ENCODE results near the gene CCR3. TPM values are rescaled to one million over a fixed set of nuclear protein-coding genes. Genes with fewer than 3 reads are reported as not detected.

The CCR3 gene
- total RNA-seq, 1 experiment from 2014 or later = 0.22 TPM

DNA sequence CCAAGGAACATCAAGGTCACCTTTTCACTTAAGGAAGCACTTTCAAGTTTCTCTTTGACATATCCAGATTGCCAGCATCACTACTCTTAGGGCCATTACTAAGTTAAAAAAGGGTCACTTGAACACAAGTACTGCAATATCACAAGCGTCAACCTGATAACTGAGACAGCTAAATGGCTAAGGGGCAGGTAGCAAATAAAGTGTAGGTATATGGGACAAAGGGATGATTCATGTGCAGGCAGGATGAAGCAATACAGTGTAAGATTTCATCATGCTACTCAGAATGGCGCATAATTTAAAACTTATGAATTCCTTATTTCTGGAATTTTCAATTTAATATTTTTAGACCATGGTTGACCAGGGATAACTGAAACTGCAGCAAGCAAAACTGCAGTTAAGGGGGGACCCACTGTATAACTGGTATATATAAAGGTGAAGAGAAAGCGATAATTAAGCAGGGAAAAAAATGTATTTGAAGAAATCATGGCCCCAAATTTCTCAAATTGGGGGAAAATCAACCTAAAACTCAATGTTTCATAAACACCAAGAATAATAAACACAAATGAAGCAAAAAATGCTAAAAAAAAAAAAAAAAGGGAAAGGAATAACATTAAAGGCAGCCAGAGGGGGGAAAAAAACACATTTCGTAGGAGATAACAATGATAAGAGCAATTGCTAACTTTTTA, 47.2 kb upstream of the CCR3 start:
- no peak overlapping the region for H2AFZ ChIP-seq (ENCODE audit: low read length)
- H3F3A ChIP-seq (ENCODE audit: low read length, unreplicated experiment) = no peaks in the 10 kb centered on the region
- H3K9me2 ChIP-seq (replicated peaks; ENCODE audit: low read length) = no peaks in the 10 kb centered on the region
- H3K9me3 ChIP-seq (ENCODE audit: low read length) = no peaks in the 10 kb centered on the region
- H4K20me1 ChIP-seq (ENCODE audit: low read length) = no peaks in the 10 kb centered on the region
- H3K4me3 ChIP-seq (ENCODE audit: low read length) = no peak overlapping the region
- no peak overlapping the region for H3K4me2 ChIP-seq (ENCODE audit: low read length)
- intact Hi-C loops (cut with micrococcal nuclease) = no loop called here
- H3K27me3 ChIP-seq (ENCODE audit: low read length) = no peaks in the 10 kb centered on the region
- H3K36me3 ChIP-seq (ENCODE audit: low read depth, low read length) = no peaks in the 10 kb centered on the region
- no TSS peak for BruUV-seq (replicated peaks)
- no peaks in the 10 kb centered on the region for H3K4me1 ChIP-seq (ENCODE audit: insufficient read depth, low read length)
- H3K79me2 ChIP-seq (ENCODE audit: low read length) = no peaks in the 10 kb centered on the region
- no peak for ATAC-seq
- POLR2A ChIA-PET (ENCODE audit: unreplicated experiment) = no interaction called here
- DNase-seq = peak; percentile 42
- TF ChIP-seq EZH2phosphoT487 (IDR thresholded peaks at IDR 0.05; ENCODE audit: borderline replicate concordance, low read length) (no peak), EZH2 (IDR thresholded peaks at IDR 0.05; ENCODE audit: low read length, unreplicated experiment) (no peak), CTCF (conservative IDR thresholded peaks at IDR 0.05; ENCODE audit: low read depth, low read length) (no peak)
- H3K9ac ChIP-seq (ENCODE audit: low read length) = no peak overlapping the region
- H3K27ac ChIP-seq (ENCODE audit: low read length) = no peak overlapping the region
- CTCF ChIA-PET = no interaction called here

GRCh38 chr3:46196261-46196957, 45.9 kb upstream of the CCR3 start:
- ATAC-seq = no peak
- POLR2A ChIA-PET (ENCODE audit: unreplicated experiment) = interaction anchor here (0.7 kb wide), 1 partner anchor 253 kb away, joined by 4 read pairs; no protein-coding TSS in a partner anchor
- Histone ChIP-seq H3K27me3 (ENCODE audit: low read length) (no peaks in the 10 kb centered on the region), H2AFZ (ENCODE audit: low read length) (no peak overlapping the region), H3K27ac (ENCODE audit: low read length) (no peak overlapping the region), H3K9me3 (ENCODE audit: low read length) (no peaks in the 10 kb centered on the region), H3K79me2 (ENCODE audit: low read length) (no peaks in the 10 kb centered on the region), H3K4me2 (ENCODE audit: low read length) (no peak overlapping the region), H4K20me1 (ENCODE audit: low read length) (no peaks in the 10 kb centered on the region), H3K4me1 (ENCODE audit: insufficient read depth, low read length) (no peaks in the 10 kb centered on the region), H3K9ac (ENCODE audit: low read length) (no peak overlapping the region), H3F3A (ENCODE audit: low read length, unreplicated experiment) (no peaks in the 10 kb centered on the region), H3K9me2 (replicated peaks; ENCODE audit: low read length) (no peaks in the 10 kb centered on the region), H3K4me3 (ENCODE audit: low read length) (no peak overlapping the region), H3K36me3 (ENCODE audit: low read depth, low read length) (no peaks in the 10 kb centered on the region)
- intact Hi-C loops (cut with micrococcal nuclease) = no loop called here
- DNase-seq = no peak
- TF ChIP-seq EZH2 (IDR thresholded peaks at IDR 0.05; ENCODE audit: low read length, unreplicated experiment) = no peak
- TF ChIP-seq CTCF (conservative IDR thresholded peaks at IDR 0.05; ENCODE audit: low read depth, low read length) = no peak
- TF ChIP-seq EZH2phosphoT487 (IDR thresholded peaks at IDR 0.05; ENCODE audit: borderline replicate concordance, low read length) = no peak
- CTCF ChIA-PET = no interaction called here
- no TSS peak for BruUV-seq (replicated peaks)

GRCh38 chr3:46200211-46200610, 42.0 kb upstream of the CCR3 start:
- Histone ChIP-seq H3K27me3 (ENCODE audit: low read length) (no peaks in the 10 kb centered on the region), H3K79me2 (ENCODE audit: low read length) (no peaks in the 10 kb centered on the region), H3K4me3 (ENCODE audit: low read length) (no peak overlapping the region), H3K27ac (ENCODE audit: low read length) (no peak overlapping the region), H3F3A (ENCODE audit: low read length, unreplicated experiment) (no peaks in the 10 kb centered on the region), H2AFZ (ENCODE audit: low read length) (no peak overlapping the region), H3K4me1 (ENCODE audit: insufficient read depth, low read length) (no peaks in the 10 kb centered on the region), H3K9ac (ENCODE audit: low read length) (no peak overlapping the region), H4K20me1 (ENCODE audit: low read length) (no peaks in the 10 kb centered on the region), H3K9me2 (replicated peaks; ENCODE audit: low read length) (no peaks in the 10 kb centered on the region), H3K4me2 (ENCODE audit: low read length) (no peak overlapping the region), H3K36me3 (ENCODE audit: low read depth, low read length) (no peaks in the 10 kb centered on the region), H3K9me3 (ENCODE audit: low read length) (no peaks in the 10 kb centered on the region)
- DNase-seq (no peak), ATAC-seq (no peak)
- ChIA-PET CTCF (no interaction called here), POLR2A (ENCODE audit: unreplicated experiment) (no interaction called here)
- intact Hi-C loops (cut with micrococcal nuclease) = no loop called here
- TF ChIP-seq EZH2 (IDR thresholded peaks at IDR 0.05; ENCODE audit: low read length, unreplicated experiment) (no peak), CTCF (conservative IDR thresholded peaks at IDR 0.05; ENCODE audit: low read depth, low read length) (no peak), EZH2phosphoT487 (IDR thresholded peaks at IDR 0.05; ENCODE audit: borderline replicate concordance, low read length) (no peak)
- BruUV-seq (replicated peaks) = no TSS peak
